Mesothelial cell of epicardium (in vitro differentiated cells): ENCODE results near the gene ZFYVE16. TPM values are rescaled to one million over a fixed set of nuclear protein-coding genes. Genes with fewer than 3 reads are reported as not detected.
"Not testable (repeated sequence)": the region's sequence is repeated elsewhere in the genome, so short reads cannot be mapped to it uniquely, and the experiment has no call there.

Source experiments
- DNase-seq, 2 experiments: peaks; one replicate each; pipeline ENCODE4 v3.0.0; 2021; ENCODE audit warnings: low spot score in 2 of 2; ENCODE audit not compliant: unreplicated experiment in 2 of 2
- H3K27ac Mint-ChIP-seq: 2 replicates; pipeline ENCODE4 v1.8.0; 2021; ENCODE audit warnings: mixed read lengths
- H3K27me3 Mint-ChIP-seq: 2 replicates; pipeline ENCODE4 v1.8.0; 2021; ENCODE audit warnings: low read depth, mixed read lengths
- H3K36me3 Mint-ChIP-seq: 2 replicates; pipeline ENCODE4 v1.8.0; 2021; ENCODE audit warnings: mixed read lengths
- H3K4me1 Mint-ChIP-seq: 2 replicates; pipeline ENCODE4 v1.8.0; 2021; ENCODE audit warnings: mixed read lengths
- H3K4me3 Mint-ChIP-seq: 2 replicates; pipeline ENCODE4 v1.8.0; 2021; ENCODE audit warnings: mild to moderate bottlenecking, moderate library complexity, mixed read lengths
- H3K9me3 Mint-ChIP-seq: 2 replicates; pipeline ENCODE4 v1.8.0; 2021; ENCODE audit warnings: mixed read lengths
- CTCF ChIP-seq: fragments of 200-600 bp; sonication (generic); IDR thresholded peaks from one replicate; pipeline ENCODE4 v1.5.0; 2021; ENCODE audit warnings: antibody characterized with exemption; ENCODE audit not compliant: unreplicated experiment
- total RNA-seq: library from RNA; stranded (reverse); gene quantifications from 3 replicates; pipeline ENCODE4 v1.2.1, GENCODE V29; 2021

Gene ZFYVE16
- total RNA-seq, 1 donor from 2014 or later = 76.6 TPM

- Mint-ChIP-seq H3K4me3 (no peak overlapping the region), H3K9me3 (peaks cover 48% of the 10 kb centered on the region), H3K4me1 (peaks cover 9% of the 10 kb centered on the region), H3K36me3 (peaks cover 61% of the 10 kb centered on the region), H3K27me3 (no peaks in the 10 kb centered on the region), H3K27ac (no peak overlapping the region)
- no peak for TF ChIP-seq CTCF
- DNase-seq = no peak
Observed at GRCh38 chr5:80483636-80484232, 75.9 kb downstream of the ZFYVE16 start.

GRCh38 chr5:80487444-80487828, 79.6 kb downstream of the ZFYVE16 start:
- H3K36me3 Mint-ChIP-seq = peaks cover 26% of the 10 kb centered on the region
- peak overlapping the region; percentile 95 for H3K4me3 Mint-ChIP-seq
- DNase-seq = no peak
- TF ChIP-seq CTCF = no peak
- peaks cover 13% of the 10 kb centered on the region for H3K4me1 Mint-ChIP-seq
- no peaks in the 10 kb centered on the region for H3K27me3 Mint-ChIP-seq
- peaks cover 18% of the 10 kb centered on the region for H3K9me3 Mint-ChIP-seq
- H3K27ac Mint-ChIP-seq = peak overlapping the region; percentile 87

GRCh38 chr5:80487829-80488721, 80.2 kb downstream of the ZFYVE16 start, which contains the start of gene FAM151B:
TSS of gene FAM151B (plus strand) at chr5:80488100. CDS start at chr5:80488124, 24 bp downstream.
- TF ChIP-seq CTCF = no peak
- Mint-ChIP-seq H3K36me3 (peaks cover 20% of the 10 kb centered on the region), H3K4me1 (peaks cover 13% of the 10 kb centered on the region), H3K9me3 (peaks cover 16% of the 10 kb centered on the region), H3K27ac (peak within 1 kb of the TSS; percentile 96), H3K4me3 (peak within 1 kb of the TSS; percentile 95), H3K27me3 (no peaks in the 10 kb centered on the region)
- peak; percentile 80 to 91 for DNase-seq

GRCh38 chr5:80491296-80491695, 83.4 kb downstream of the ZFYVE16 start:
- peaks cover 17% of the 10 kb centered on the region for H3K9me3 Mint-ChIP-seq
- H3K27ac Mint-ChIP-seq = no peak overlapping the region
- no peaks in the 10 kb centered on the region for H3K27me3 Mint-ChIP-seq
- TF ChIP-seq CTCF = no peak
- H3K4me3 Mint-ChIP-seq = no peak overlapping the region
- no peak for DNase-seq
- peaks cover 7% of the 10 kb centered on the region for H3K36me3 Mint-ChIP-seq
- H3K4me1 Mint-ChIP-seq = peaks cover 16% of the 10 kb centered on the region

- H3K4me3 Mint-ChIP-seq = no peak overlapping the region
- TF ChIP-seq CTCF = no peak
Observed at GRCh38 chr5:80492741-80493140, 84.9 kb downstream of the ZFYVE16 start.

GRCh38 chr5:80493443-80493842, 85.6 kb downstream of the ZFYVE16 start:
- H3K9me3 Mint-ChIP-seq = peaks cover 17% of the 10 kb centered on the region
- H3K4me3 Mint-ChIP-seq, H3K27ac Mint-ChIP-seq, H3K4me1 Mint-ChIP-seq, DNase-seq, H3K27me3 Mint-ChIP-seq, H3K36me3 Mint-ChIP-seq: not testable (repeated sequence)

More at GRCh38 chr5:80492741-80493140, 84.9 kb downstream of the ZFYVE16 start:
- H3K36me3 Mint-ChIP-seq = peaks cover 7% of the 10 kb centered on the region
- peaks cover 17% of the 10 kb centered on the region for H3K9me3 Mint-ChIP-seq
- no peaks in the 10 kb centered on the region for H3K27me3 Mint-ChIP-seq
- peaks cover 8% of the 10 kb centered on the region for H3K4me1 Mint-ChIP-seq
- DNase-seq = no peak
- H3K27ac Mint-ChIP-seq = no peak overlapping the region
